Duodenal mucosa (tissue), 2 donors: ENCODE results near the gene TMEM178B.
"Not testable (repeated sequence)": the region's sequence is repeated elsewhere in the genome, so short reads cannot be mapped to it uniquely, and the experiment has no call there.

Experiments
- H3K27ac ChIP-seq: one replicate; pipeline ENCODE4 v1.7.0; 2013; ENCODE audit warnings: low read depth, low read length
- H3K27me3 ChIP-seq, 2 donors: one replicate each; pipeline ENCODE4 v1.7.0; 2013; ENCODE audit warnings: low read length in 2 of 2, control low read depth in 1 of 2; ENCODE audit not compliant: insufficient read depth in 2 of 2, control insufficient read depth in 1 of 2
- H3K36me3 ChIP-seq, 2 donors: one replicate each; pipeline ENCODE4 v1.7.0; 2013; ENCODE audit warnings: low read length in 2 of 2, control low read depth in 1 of 2; ENCODE audit not compliant: insufficient read depth in 2 of 2, control insufficient read depth in 1 of 2
- H3K4me1 ChIP-seq, 2 donors: one replicate each; pipeline ENCODE4 v1.7.0; 2013; ENCODE audit warnings: low read length in 2 of 2, control low read depth in 1 of 2; ENCODE audit not compliant: insufficient read depth in 2 of 2, control insufficient read depth in 1 of 2
- H3K4me3 ChIP-seq, 2 donors: one replicate each; pipeline ENCODE4 v1.7.0; 2013; ENCODE audit warnings: low read length in 2 of 2, low read depth in 1 of 2
- H3K9ac ChIP-seq, 2 donors: one replicate each; pipeline ENCODE4 v1.7.0; 2013; ENCODE audit warnings: low read length in 2 of 2, low read depth in 1 of 2
- H3K9me3 ChIP-seq, 2 donors: one replicate each; pipeline ENCODE4 v1.7.0; 2013; ENCODE audit warnings: low read length in 2 of 2, control low read depth in 1 of 2; ENCODE audit not compliant: control insufficient read depth in 1 of 2

The TMEM178B gene

DNA sequence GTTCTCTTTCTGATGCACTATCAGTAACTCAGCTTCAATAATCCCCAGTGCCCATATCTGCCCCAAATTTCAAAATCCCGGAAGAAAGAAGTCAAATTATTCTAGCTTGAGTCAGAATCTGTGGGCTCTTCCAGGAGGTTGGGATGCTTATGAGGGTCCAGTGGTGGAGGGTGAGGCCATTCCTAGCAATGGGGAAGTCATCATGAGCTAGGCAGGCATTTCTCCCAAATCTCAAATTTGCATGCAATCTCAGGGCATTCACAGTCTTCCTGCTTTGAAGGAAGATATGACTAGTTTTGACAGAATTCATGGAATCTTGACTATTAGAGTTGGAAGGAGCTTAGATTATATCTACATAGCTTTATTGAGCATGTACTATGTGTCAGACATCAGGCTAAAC is 313.0 kb downstream of the TMEM178B start:
- no peak overlapping the region for H3K27ac ChIP-seq
- H3K4me1 ChIP-seq: no peaks in the 10 kb centered on the region
- no peak overlapping the region for H3K4me3 ChIP-seq
- H3K36me3 ChIP-seq: no peaks in the 10 kb centered on the region
- no peaks in the 10 kb centered on the region for H3K27me3 ChIP-seq
- no peak overlapping the region for H3K9ac ChIP-seq
- no peaks in the 10 kb centered on the region for H3K9me3 ChIP-seq

DNA sequence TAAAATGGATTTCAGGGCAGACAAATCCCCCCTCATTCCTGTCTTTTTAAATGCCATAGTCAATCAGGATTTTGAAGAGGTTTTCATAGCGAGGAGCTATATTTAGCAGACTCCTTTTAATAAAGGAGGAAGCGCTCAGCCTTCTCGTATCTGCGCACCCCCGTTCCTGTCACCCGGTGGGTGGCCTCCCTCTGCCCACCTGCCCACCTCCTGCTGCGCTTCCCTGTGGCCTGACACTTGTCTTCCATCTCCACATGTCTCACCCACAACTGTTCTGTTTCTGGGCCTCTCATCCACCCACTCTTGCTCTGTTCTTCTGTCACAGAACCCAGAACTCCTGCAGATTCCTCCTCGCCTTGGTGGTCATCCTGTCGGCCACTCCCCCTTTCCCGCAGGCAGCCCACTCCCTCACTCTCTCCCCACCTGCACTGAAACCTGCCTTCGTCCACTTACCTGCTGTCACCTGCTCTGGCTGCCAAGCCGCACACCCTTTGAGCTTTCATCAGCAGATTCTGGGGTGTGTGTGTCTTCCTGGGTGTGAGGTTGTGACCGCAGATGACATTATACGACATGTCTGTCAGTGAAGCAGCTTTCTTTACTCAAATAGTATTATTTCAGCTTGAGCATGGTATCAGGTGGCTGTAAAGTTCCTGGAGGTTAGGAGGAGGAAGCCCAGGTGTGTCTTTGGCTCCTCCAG is 313.8 kb downstream of the TMEM178B start:
- H3K9ac ChIP-seq: no peak overlapping the region
- no peak overlapping the region for H3K4me3 ChIP-seq
- H3K4me1 ChIP-seq: no peaks in the 10 kb centered on the region
- H3K27me3 ChIP-seq: no peaks in the 10 kb centered on the region
- no peaks in the 10 kb centered on the region for H3K36me3 ChIP-seq
- no peaks in the 10 kb centered on the region for H3K9me3 ChIP-seq
- H3K27ac ChIP-seq: no peak overlapping the region

DNA sequence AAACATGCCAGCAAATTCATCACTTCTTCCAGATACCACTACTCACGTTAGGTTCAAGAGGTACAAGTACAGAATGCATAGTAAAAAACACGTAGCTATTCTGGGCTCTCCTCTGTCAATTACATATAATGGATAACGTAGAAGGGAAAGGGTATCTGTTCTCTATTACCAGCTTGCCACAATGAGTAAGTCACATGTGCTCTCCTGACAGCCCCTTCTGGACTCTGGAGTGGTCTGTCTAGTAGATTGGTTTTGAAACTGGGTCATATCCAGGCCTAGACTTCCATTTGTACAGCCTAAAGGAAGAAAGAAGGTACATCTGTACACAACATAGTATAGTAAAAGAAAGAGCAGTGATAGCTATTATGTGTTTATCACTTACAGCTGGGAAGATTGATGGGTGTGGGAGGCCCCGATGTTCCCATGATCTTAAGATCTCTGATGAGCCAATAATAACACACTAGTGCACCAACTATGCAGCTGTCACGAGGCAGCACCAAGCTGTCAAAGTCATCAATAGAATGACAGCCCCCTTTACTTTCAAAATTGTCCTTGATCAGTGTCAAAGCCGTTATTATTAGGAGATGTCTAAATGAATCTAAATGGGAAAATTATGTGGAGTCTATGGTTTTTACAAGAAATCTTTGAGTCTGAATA is 315.4 kb downstream of the TMEM178B start:
- Histone ChIP-seq H3K4me3 (no peak overlapping the region), H3K9me3 (no peaks in the 10 kb centered on the region), H3K27me3 (no peaks in the 10 kb centered on the region), H3K27ac (no peak overlapping the region), H3K4me1 (no peaks in the 10 kb centered on the region), H3K36me3 (no peaks in the 10 kb centered on the region), H3K9ac (no peak overlapping the region)

DNA sequence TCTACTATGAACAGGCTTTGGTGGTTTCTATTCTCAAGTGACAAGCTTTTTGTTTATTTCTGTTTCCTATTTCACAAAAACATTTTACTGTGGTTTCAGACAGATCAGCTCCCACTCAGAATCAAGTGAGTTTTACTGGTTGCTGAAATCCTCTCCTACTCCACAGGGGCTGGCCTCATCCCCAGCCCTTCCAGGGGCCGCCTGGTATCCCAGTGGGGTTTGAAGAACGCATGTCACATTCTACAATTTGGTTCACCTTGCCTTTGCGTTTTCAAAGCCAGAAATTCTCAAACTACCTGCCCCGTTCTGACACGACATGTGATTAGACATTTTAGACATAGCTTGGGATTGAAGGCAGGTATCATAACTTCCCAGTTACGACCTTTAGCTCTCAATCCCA is 316.5 kb downstream of the TMEM178B start:
- Histone ChIP-seq H3K4me1 (no peaks in the 10 kb centered on the region), H3K27me3 (no peaks in the 10 kb centered on the region), H3K36me3 (no peaks in the 10 kb centered on the region), H3K4me3 (no peak overlapping the region), H3K27ac (no peak overlapping the region), H3K9me3 (no peaks in the 10 kb centered on the region), H3K9ac (no peak overlapping the region)

DNA sequence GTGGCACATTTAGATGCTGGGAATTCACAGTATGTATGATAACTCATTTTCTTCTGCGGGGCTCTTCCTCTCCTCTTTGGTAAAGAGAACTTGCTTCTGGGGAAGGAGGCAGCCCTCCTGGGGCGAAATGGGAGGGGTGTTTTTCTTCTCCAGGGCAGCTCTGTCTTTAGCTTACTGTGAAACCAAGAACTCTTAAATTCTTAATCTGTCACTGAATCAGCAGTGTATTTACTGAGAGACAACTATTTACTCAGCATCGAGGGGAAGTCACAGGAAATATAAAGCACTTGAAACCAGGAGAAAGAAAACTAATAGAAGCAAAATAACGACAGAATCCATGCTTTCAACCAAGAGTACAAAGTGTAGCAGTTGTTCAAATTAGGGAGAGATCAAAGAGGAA is 319.2 kb downstream of the TMEM178B start:
- H3K9me3 ChIP-seq: no peaks in the 10 kb centered on the region
- H3K27ac ChIP-seq: no peak overlapping the region
- H3K27me3 ChIP-seq: no peaks in the 10 kb centered on the region
- H3K9ac ChIP-seq: no peak overlapping the region
- no peaks in the 10 kb centered on the region for H3K36me3 ChIP-seq
- no peak overlapping the region for H3K4me3 ChIP-seq
- no peaks in the 10 kb centered on the region for H3K4me1 ChIP-seq

DNA sequence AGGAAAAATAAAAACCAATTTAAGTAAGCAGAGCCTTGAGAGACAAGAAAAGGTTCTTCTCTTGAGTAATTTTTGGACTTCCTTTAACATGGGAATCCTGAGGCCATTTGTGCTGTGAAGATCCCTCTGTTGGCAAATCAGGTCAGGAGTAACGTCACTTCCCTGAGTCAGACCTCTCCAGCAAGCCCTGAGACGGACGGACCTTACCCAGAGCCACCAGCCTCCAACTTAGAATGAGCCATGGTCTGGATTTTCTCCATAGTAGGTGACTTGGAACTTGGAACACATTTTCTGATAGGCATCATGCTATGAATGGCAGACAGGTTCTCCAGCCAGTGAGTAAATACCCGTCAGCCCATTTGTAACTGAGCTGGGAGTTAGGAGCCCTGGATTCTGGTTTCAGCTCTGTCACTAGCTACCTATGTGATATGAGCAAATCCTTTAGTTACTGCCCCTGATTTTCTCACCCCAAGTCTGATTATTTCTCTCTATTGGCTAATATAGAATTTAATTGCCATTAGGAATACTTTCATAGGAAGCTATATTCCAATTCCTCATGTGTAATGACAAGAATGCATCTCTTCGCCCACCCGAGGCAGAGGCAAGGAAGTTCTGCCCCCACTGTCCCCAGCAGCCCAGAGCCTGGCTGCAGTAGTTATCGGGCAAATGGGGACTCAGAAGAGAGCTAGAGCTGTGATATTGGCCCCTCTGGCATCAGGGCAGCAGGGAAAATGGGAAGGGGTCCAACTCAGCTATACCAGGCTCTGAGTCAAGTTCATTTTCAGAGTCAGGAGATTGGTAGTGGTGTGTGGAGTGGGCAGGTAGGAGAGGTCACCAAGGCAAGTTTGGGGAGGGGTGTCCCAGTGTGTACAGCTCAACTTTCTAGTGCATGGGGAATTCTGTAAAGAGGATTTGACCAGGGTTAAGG is 323.6 kb downstream of the TMEM178B start:
- no peaks in the 10 kb centered on the region for H3K36me3 ChIP-seq
- H3K4me1 ChIP-seq: no peaks in the 10 kb centered on the region
- no peaks in the 10 kb centered on the region for H3K27me3 ChIP-seq
- no peak overlapping the region for H3K9ac ChIP-seq
- no peak overlapping the region for H3K27ac ChIP-seq
- no peak overlapping the region for H3K4me3 ChIP-seq
- H3K9me3 ChIP-seq: no peaks in the 10 kb centered on the region

DNA sequence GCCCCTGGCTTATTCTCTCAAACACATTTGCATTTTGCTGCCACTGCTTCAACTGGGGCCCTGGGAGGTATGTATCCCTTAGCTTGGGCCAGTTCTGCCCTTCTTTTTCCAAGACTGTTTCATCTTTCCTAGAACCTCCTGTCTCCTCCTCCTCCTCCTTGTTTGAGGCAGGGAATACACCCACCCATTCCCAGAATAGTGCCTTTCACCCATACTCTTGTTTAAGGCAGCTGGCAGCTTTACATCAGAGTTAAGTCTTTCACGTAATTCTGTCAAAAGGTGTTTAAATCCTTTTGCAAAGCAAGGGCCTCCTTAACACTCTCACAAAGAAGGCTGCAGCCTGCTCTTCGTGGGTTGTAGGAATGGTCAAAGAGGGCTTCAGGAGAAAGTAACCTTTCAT is 326.5 kb downstream of the TMEM178B start:
- H3K27me3 ChIP-seq: no peaks in the 10 kb centered on the region
- no peaks in the 10 kb centered on the region for H3K36me3 ChIP-seq
- H3K4me1 ChIP-seq: no peaks in the 10 kb centered on the region
- H3K9me3 ChIP-seq: no peaks in the 10 kb centered on the region
- no peak overlapping the region for H3K9ac ChIP-seq
- no peak overlapping the region for H3K4me3 ChIP-seq
- no peak overlapping the region for H3K27ac ChIP-seq

DNA sequence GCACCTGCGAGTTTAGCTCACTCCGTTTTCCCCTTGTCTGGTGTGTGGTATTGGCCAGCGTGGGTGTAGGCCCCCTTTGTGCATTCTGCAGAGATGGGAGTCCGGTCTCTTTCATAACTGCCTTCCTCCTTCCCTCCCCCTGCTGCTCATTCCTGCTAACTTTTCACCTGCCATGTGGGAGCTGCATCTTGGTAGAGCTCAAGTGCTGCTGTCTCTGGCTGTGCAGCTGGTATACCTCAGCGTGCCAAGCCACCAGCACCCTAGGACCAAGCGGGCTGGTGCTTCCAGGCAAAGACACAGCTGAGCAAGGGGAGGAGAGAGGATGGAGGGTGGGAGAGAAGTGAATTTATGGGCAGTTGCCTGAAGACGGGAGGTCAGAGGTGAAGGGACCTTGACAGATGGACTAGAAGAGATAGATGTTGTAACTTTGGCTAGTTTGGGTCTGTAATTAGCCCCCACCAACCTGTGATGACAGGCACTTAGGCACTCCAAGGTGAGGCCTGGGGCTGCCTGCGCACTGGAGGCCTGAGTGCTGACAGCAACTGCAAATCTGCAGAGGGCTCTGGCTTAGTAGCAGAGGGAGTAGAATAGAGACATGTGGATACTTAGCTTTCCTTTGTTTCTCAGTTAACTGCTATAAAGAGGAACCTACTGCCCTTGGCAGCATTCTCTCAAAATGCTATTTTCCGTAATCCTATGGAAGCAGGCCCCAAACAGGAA is 328.6 kb downstream of the TMEM178B start:
- Histone ChIP-seq H3K27me3 (no peaks in the 10 kb centered on the region), H3K4me1 (no peaks in the 10 kb centered on the region), H3K4me3 (no peak overlapping the region), H3K27ac (no peak overlapping the region), H3K36me3 (no peaks in the 10 kb centered on the region), H3K9me3 (no peaks in the 10 kb centered on the region), H3K9ac (no peak overlapping the region)

DNA sequence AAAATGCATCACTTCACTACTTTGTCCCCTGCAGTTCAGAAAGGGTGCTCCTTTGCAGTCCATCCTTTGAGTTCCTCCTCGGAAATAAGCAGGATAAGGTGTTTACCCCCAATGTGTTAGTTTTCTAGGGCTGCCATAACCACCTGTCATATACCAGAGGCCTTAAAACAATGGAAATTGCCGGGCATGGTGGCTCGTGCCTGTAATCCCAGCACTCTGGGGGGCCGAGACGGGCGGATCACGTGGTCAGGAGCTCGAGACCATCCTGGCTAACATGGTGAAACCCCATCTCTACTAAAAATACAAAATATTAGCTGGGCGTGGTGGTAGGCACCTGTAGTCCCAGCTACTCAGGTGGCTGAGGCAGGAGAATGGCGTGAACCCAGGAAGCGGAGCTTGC is 330.0 kb downstream of the TMEM178B start:
- not testable (repeated sequence) for H3K4me1 ChIP-seq, H3K9me3 ChIP-seq, H3K36me3 ChIP-seq, H3K9ac ChIP-seq, H3K4me3 ChIP-seq, H3K27me3 ChIP-seq, H3K27ac ChIP-seq

DNA sequence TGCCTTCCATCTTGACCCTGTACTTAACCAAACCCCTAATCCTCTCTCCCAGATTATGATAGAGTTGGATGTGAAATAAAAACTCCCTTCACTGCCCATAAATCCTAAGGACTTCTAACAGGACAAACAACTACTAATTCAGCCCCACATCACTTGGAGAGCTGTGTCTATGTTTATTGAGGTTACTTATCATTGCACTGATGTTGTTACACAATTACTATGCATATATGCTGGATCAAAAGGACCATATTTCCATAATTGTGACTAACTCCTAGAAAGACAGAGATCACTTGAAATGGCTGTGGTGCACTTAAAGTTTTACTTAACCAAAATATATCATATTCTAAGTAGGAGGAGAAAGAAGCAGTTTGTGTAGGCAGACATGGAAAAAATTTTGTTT is 332.5 kb downstream of the TMEM178B start:
- Histone ChIP-seq H3K36me3 (no peaks in the 10 kb centered on the region), H3K9ac (no peak overlapping the region), H3K4me3 (no peak overlapping the region), H3K27me3 (no peaks in the 10 kb centered on the region), H3K4me1 (no peaks in the 10 kb centered on the region), H3K27ac (no peak overlapping the region), H3K9me3 (no peaks in the 10 kb centered on the region)
